Measurements from ENCODE around the gene ZDHHC24.

GRCh38 chr11:66494458-66494857 is 51.4 kb downstream of the ZDHHC24 start:
- TF ChIP-seq CTCF (conservative IDR thresholded peaks at IDR 0.05 in 1 of 2, IDR thresholded peaks at IDR 0.05 in 1 of 2; ENCODE audit: low read depth in 1 of 2, low read length in 2 of 2): no peak
- TF ChIP-seq EZH2 (IDR thresholded peaks at IDR 0.05; ENCODE audit: low read length, missing control alignments): no peak

All from fibroblast of lung (primary cell).